Stimulated activated CD4-positive, alpha-beta T cell treated with anti-CD3 and anti-CD28 coated beads, TNF-alpha, amount 100 ng/mL, for 48 hours (primary cell): ENCODE results near the gene RNF215.
"Not testable (repeated sequence)": the region's sequence is repeated elsewhere in the genome, so short reads cannot be mapped to it uniquely, and the experiment has no call there.

Experiments used
- DNase-seq, 3 donors: peaks; one replicate each; pipeline ENCODE4 v3.0.0-alpha.2; 2020; ENCODE audit warnings: low read depth in 3 of 3

The RNF215 gene

DNA sequence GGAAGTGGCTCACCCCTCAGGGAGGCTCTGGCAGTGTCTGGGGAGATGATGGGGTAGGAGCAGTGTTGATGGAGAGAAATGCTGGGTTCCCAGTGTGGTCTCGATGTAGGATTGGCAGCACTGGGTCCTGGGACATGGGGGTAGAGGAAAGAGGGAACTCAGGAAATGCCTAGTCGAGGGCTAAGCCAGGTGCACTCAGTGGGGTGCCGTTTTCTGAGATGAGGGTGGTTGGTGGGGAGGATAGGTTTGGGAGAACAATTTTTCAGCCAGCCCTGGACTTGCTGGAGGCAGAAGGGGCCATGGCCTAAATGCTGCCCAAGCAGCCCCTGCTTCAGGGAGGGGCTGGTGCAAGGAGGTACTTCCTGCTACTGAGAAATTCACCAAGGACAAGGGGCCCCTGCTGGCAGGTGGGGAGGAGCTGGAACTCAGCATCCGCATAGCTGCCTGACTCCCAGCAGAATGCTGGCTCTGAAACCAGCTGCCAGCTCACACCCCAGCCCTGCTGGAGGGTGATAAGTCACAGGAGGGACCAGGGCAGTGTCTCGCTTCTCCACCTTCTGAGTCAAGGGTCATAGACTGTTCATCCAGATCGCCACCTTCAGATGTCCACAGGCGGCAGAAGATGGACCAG lies 24.4 kb downstream of the RNF215 start:
- DNase-seq = no peak

DNA sequence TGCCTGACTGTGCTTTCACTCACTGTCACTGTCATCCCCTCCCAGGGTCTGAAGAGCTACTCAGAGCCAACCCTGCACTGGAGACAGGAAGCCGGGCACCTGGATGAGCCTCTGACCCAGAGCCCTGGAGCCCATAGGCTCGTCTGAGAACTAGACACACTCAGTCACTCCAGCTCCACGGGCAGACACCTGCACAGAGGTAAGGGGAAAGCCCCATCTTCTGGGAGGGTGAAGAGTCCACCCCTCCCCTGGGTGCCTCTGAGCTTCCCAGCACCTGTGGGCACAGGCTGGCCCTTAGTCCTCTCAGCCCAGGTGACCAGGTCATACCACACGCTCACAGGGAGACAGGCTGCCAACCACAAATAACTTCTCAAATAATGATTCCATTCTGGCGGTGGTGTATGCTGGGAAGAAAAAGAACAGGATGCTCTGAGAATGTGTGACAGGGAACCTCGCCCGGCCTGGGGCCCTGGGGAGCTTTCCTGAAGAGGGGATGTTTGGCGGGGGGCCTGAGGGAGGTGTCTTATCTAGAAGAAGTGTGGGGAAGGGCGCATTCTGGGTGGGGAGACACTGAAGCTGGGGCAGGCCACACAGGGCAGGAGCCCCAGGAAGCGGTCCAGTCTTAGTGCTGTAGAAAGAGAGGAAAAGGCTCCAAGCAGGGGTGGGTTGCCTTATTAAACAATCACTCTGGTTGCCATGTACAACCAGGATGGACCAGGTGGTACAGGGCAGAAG lies 25.1 kb downstream of the RNF215 start:
- no peak for DNase-seq

DNA sequence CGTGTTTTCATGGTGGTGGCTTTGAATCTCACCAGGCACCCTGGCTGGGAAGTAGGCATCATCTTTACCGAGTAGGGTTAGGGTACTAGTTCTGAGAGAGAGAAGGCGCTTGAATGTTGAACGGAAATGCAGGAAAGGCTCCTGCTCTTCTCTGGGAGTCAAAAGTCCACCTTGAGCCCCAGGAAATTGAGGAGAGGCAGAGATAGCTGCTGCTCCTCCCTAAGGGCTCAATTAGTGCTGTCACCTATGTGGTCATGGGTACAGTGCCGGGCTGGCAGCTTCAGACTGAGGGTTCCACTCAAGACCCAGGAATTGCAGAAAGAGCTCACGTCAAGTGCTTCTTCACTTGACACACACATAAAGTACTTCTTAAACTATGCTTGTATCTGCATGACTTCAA lies 28.7 kb downstream of the RNF215 start:
- DNase-seq = no peak

DNA sequence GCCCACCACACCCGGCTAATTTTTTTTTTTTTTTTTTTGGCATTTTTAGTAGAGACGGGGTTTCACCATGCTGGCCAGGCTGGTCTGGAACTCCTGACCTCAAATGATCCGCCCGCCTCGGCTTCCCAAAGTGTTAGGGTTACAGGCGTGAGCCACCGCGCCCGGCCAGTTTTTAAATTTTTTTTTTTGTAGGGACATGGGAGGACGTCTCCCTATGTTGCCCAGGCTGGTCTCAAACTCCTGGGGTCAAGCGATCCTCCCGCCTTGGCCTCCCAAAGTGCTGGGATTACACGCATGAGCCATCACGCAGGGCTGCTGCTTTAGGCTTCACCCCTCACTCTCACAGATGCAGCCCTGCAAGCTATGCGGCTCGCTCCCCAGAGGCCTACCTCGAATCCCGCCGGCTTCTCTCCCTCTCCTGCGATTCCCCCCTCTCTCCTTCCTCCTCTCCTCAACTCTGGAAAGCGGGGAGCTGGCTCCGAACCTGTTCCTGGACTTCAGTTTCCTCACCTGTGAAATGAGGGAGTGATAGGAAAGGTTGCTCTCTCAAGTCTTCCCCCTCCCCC lies 29.5 kb downstream of the RNF215 start:
- no peak for DNase-seq

DNA sequence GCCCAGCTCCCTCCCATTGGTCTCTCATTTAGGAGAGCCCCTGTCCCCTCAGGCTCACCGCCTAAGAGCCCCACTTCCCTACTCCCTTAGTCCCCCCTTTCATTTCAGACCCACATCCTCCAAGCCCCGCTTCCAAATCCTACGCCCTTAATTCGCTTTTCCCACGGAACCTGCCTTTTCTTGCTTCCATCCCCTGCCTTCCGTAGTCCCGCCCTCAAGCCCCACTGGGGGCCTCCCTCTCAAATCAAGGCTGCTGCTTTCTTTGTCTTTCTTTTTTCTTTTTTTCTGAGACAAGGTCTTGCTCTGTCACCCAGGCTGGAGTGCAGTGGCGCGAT lies 30.0 kb downstream of the RNF215 start:
- DNase-seq = no peak

DNA sequence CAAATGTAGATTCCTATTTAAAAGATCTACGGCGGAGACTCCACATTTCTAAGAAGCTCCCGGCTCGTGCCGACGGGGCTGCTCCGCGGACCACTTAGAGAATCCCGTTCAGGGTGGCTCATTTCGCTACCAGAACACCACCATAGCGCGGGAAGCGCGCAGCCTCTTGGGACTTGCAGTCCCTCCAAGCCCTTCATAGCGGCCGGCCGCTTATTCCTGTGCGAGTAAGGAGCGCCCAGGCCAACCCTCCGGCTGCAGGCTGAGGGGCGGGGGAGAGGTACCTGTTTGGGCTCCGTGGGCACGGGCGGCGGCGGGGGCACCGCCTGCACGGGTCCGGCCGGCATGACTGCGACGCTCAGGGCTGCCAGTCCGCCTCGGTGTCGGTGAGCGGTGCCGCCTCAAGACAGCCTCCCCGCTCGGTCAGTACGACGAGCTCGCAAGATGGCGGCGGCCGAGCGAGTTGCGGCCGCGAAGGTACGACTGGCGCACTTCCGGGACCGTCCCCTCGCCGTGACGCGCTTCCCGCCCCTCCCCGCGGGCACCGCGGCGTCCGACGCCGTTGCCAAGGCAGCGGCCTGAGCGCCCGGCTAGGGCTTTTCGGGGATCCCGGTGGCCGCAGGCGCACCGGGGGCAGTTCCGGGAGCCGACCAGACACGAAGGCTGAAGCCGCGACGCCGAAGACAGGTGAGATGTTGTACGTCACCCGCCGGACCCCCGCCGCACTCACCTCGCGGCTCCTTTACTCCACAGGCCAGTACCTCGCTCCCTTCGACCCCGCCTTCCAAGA lies 30.6 kb downstream of the RNF215 start, which contains the start of the genes CCDC157 and SF3A1:
Gene CCDC157 (plus strand): TSS at position 559 of the 787 bp plus-strand sequence. CDS start 8,994 bp downstream, outside the sequence.
Gene SF3A1 (minus strand): TSS at position 446 of the 787 bp plus-strand sequence. CDS start 102 bp downstream, at position 344.
- DNase-seq = peak; percentile 76 to 85 (median 82)

DNA sequence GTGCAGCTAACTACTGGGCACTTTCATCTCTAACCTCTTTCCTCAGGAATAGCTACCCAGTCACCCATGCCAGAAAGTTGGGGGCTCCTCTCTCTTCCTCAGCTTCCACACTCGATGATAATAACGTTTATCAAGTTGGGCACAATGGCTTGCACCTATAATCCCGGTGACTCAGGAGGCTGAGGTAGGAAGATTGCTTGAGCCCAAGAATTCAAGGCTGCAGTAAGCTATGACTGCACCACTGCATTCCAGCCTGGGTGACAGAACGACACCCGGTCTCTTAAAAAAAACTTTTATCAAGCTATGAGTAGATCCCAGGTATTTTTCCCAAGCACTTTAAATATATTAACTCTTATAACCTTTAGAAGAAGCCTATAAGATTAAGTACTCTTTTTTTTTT lies 32.6 kb downstream of the RNF215 start:
- no peak for DNase-seq

DNA sequence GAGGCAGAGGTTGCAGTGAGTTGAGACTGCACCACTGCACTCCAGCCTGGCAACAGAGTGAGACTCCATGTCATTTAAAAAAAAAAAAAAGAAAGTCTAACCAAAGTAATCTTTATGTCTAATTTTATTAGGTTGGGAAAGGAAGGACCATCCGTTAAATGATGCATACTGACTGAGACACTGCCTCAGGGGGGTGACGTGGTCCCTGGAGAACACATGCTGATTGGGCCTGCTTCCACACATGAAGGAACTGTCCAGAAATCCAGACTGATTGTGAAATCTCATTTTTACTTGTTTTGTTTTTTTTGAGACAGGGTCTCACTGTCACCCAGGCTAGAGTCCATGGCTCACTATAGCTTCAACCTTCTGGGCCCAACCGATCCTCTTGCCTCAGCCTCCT lies 36.0 kb downstream of the RNF215 start:
- no peak for DNase-seq

DNA sequence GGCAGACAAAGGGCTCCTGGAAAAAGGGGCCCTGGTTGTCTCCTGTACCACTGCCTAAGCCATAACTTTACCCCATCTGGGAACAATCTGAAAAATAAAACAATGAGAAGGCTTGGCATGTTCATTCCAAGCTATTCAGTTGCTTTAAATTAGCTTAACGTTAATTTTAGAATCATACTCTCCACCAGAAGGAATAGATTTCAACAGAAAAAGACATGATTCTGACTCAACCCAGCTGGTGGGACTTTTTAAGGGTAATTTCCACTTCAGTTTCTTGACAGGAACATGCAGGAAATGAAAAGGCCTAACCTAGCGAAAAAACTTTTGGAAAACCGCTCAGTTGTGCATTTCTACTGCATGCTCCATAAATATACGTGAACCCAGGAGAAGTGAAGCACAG lies 38.4 kb downstream of the RNF215 start:
- no peak for DNase-seq

DNA sequence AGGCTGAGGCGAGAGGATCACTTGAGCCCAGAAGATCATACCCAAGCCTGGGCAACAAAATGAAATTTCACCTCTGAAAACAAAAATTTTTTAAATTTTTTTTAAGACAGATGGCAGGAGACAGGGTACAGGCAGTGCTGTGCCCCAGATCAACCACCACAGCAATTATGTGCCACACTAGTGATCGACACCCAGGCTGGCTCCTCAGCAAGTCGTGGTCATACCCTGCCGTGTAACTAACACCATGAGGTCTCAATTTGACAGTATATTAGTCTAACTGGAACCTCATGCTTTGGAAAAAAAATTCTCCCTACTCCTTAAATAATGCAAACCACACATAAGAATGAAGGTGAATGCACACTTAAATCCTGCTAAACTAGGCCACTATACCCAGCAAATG lies 38.8 kb downstream of the RNF215 start:
- no peak for DNase-seq

DNA sequence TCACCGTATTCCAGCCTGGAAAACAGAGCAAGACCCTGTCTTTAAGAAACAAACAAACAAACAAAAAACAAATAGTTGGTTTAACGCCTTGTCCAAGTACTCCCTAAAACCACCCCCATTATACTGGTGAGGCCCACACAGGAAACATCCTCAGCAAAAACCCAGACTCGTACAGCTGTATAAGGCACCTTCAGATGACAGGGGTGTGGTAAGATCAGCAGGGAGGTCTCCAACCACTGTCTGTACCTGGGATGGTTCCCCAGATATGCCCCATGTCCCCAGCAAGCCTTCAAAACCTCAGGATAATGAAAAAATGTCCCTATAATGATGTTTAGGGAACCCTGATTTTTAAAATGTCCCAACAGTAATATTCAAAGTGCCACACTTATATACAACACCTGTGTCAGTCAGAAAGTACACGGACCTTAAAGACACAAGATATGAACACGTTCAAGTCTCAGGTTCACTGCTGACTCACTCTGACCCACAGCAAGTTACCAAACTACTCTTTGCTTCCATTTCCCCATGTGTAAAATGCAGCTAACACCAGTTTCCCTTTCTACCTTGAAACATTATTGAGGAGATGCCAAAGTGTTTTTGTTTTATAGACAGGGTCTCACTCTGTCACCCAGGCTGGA lies 39.8 kb downstream of the RNF215 start:
- no peak for DNase-seq

DNA sequence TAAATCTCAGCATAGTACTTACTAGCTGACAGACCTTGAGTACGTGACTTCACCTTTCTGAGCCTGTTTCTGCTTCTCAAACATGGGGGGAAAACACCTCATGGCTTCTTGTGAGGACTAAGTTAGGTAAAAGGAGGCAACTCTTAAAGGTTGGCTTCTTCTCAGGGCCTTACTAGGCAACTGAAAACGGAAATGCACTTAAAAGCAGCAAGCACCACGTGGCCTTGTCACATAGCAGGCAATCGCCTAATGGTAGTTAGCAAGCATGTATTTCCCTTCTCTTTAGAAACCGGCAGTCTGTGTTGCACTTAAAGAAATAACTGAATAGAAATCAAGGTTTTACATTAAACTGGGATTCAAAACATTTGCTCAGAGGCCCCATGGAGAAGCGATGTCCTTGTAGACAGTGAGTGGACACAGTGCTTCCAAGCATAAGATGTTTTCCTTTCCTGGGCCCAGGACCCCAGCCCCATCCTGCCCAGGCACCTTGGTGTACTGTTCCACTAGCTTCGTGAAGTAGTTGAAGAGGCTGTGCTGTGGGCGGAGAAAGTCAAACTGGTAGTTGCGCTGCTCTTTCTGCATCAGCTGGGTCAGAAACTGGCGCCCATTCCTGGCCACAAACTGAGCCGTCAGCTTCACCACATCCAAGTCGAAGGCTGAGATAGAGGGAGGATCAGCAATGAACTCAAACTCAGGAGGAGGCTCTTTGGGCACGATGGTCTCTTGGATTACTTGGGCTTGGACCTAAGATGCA lies 42.6 kb downstream of the RNF215 start:
- peak in 1 of 3 donors; percentile 41 for DNase-seq

DNA sequence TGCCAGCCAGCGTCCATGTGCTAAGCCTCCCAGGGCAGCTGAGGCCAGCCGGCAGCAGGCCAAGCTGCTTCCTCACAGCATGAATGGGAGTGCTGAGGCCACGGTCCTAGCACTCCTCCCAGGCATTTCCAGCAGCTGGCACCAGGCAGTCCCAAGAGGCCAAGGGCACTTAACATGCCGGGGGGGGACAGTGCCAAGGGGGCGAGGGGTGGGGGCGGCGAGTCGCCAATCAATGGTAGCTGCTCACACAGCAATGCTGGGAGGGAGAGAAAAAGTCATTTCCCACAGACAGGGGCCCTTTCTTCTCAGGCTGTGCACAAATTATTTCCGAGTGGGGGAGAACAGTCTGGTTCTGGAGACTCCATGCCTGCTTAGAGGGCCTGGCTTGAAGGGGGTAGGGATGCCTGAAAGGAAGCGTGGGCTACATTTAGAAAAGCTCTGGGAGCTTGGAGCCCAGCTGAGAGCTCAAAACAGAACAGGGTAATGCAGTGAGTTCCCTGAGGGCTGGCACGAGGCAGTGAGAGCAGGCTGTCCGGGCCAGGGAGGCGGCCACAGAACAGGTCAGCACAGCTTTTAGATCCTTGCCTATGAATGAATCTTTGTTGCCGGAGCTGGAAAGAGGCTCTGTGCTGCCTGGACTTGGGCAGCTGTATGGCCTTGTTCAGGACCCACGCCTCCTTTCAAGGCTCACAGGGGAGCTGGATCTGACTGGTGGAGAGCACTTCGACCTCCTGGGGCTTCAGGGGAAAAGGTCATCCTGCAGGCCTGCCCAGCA lies 46.1 kb downstream of the RNF215 start:
- no peak for DNase-seq

DNA sequence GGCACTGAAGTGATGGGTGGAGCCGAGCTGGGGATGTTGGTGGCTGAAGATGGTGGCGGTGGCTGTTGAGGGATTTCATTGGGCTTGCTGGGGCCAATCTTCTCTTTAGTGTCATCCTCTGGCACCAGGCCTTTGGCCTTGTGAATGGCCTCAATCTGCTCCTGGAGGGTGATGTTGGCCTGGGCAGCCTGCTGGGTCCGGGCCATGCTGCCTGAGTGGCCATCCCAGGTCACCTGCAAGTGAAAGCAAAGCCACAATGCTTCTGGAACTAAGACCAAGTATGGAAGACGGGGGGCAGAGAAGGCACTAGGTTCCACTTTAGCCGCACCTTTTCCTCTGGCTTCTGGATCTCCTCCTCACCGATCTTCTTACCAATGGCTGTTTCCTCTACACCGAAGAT lies 48.4 kb downstream of the RNF215 start:
- no peak for DNase-seq

DNA sequence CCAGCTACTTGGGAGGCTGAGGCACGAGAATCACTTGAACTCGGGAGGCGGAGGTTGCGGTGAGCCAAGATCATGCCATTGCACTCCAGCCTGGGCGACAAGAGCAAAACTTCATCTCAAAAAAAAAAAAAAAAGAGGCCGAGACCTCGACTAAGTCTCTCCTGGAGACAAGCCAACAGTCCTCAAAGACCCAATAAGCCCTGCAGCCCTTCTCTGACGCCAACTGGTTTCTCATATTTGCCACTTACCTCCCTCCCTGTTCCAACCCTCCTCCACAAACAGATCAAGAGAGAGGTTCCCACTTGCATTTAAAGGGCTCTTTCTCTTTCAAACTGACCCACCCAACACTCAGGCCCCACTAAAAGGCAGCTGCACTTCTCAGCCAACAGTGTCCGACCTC lies 48.9 kb downstream of the RNF215 start:
- not testable (repeated sequence) for DNase-seq

DNA sequence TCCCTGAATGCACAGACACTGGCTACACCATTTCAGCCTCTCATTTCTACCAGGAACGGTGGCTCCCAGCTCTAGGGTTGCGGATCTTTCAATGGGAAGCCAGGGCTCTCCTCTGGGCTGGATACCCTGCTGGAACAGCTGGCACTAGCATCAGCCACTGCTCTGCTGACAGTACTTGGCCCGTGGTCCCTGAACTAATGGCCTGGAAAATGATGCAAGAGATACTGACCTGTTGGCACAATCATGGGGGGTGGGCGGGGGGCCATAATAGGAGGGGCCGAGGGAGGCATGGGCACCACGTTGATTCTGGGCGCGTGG lies 49.8 kb downstream of the RNF215 start:
- DNase-seq = no peak

DNA sequence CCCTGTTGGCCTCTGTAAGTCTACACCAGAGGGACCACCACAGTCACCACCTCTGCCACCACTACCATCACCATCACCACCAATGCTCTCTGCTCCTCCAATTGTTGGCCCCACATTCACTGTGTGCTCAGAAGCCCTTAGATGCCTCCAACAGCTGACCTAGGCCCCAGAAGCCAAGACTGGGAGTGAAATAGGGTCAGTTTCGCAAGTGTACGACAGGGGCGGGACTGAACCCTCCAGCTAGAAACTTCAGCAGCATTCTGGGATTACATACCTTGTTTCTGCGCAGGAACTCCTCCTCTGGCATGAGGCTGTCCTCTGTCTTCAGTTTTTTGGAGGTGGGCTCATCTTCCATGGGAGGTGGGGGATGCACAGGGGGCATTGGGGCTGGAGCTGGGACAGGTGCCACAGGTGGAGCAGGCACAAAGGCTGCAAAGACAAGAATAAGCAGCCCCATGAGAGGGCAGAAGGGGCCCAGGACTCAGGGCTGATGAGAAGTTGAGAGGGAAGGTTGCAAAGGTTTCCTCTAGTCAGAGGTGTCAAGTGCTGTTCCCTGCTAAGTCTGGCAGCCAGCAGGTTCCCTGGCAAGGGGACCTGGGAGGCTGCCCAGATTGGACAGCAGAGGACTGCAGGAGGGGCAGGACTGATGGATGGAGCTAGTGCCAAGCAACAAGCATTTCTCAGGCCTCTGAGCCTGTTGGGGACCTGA lies 50.3 kb downstream of the RNF215 start:
- no peak for DNase-seq

DNA sequence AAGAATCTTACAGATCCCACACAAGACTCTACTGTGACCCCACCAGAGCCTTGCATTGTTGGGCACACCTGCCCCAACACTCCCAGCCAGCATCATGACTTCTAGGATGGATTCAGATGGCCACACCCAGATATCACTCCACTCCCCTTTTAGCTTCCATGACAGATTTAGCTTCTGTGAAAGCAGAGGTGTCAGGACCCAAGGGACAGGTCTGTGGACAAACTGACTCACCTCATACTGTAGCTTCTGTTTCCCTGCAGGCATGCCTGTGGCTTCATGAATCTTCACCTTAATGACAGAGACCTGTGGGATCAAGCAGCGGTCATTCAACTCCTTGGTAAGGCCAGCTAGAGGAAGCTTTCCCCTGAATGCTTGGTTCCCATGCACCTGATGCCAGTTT lies 52.0 kb downstream of the RNF215 start:
- no peak for DNase-seq

DNA sequence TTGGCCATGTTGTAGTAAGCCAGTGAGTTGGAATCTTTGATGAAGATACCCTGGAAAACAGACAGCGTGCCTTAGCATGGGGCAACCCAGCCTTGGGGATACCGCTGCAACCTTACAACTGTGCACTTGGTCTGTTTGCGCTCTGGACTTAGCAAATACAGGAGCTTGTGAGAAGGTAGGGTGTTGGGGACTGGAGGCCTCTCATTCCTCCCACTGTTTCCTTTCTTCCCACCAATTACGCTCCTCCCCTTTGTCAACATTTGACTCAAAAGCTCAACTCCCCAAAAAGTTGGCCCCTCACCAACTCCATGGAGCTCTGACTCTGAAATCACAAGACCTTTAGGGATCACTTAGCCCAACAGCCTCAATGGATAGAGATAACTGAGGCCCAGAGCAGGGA lies 52.6 kb downstream of the RNF215 start:
- DNase-seq = no peak

DNA sequence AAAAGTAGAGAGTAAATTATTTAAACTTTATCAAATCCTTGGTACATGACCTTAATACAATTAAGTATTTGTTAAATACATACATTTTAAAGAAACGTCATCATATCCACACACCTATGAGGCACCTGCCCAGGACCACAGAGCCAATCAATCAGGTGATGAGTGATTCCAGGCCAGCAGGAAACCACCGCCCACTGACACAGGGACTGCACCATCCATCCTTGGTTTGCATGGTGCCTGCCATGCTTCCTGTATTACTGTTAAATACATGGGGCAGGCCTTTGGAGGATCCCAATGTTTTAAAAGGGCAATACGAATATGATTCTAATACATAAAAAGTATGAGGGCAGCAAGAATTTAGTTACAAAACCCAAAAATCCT lies 53.5 kb downstream of the RNF215 start:
- no peak for DNase-seq
